ENCODE data around the gene CNTNAP3.
"Not testable (repeated sequence)": the region's sequence is repeated elsewhere in the genome, so short reads cannot be mapped to it uniquely, and the experiment has no call there.

Gene CNTNAP3

GRCh38 chr9:39287980-39288379, at the start of gene CNTNAP3:
Gene CNTNAP3 (minus strand): TSS chr9:39288167. CDS start chr9:39288064, 103 bp downstream.
- H3K36me3 ChIP-seq (replicated peaks; ENCODE audit: low read depth, low read length); H3K27me3 ChIP-seq (ENCODE audit: low read depth, low read length); H3K4me3 ChIP-seq (ENCODE audit: low read length); H3K9ac ChIP-seq (ENCODE audit: low read length); H3K4me2 ChIP-seq (ENCODE audit: low read length); H3K27ac ChIP-seq (ENCODE audit: low read length); H3K4me1 ChIP-seq (ENCODE audit: low read length); H4K20me1 ChIP-seq (ENCODE audit: insufficient read depth, low read length); H3K79me2 ChIP-seq (ENCODE audit: low read length); H3K9me3 ChIP-seq (ENCODE audit: insufficient read depth, low read length); H2AFZ ChIP-seq (ENCODE audit: low read depth, low read length): not testable (repeated sequence)

DNA sequence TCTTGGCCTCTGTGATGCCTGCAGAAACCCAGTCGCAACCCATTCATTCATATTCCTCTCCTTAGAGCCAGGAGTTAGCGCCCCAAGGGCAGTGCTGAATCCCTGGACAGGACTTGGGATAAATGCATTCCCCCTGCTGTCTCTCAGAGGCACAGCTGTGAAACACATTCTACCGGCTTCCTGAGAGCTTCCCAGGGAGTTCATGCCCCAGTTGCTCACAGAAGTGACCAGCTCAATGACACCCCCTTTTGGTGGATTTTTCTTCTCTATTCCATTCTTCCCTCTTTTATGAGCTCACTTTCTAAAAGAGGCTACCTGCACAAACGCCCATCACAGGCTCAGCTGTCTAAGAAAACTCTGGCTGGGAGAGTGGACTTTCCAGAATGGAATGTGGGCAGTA, 8.0 kb downstream of the CNTNAP3 start:
- H3K27me3 ChIP-seq (ENCODE audit: low read depth, low read length); H2AFZ ChIP-seq (ENCODE audit: low read depth, low read length); H3K4me2 ChIP-seq (ENCODE audit: low read length); H3K4me3 ChIP-seq (ENCODE audit: low read length); H3K36me3 ChIP-seq (replicated peaks; ENCODE audit: low read depth, low read length); H3K79me2 ChIP-seq (ENCODE audit: low read length); H3K27ac ChIP-seq (ENCODE audit: low read length); H4K20me1 ChIP-seq (ENCODE audit: insufficient read depth, low read length); H3K9ac ChIP-seq (ENCODE audit: low read length); H3K4me1 ChIP-seq (ENCODE audit: low read length); H3K9me3 ChIP-seq (ENCODE audit: insufficient read depth, low read length): not testable (repeated sequence)

GRCh38 chr9:39242513-39242912, 45.5 kb downstream of the CNTNAP3 start:
- H4K20me1 ChIP-seq (ENCODE audit: insufficient read depth, low read length); H3K4me2 ChIP-seq (ENCODE audit: low read length); H3K4me3 ChIP-seq (ENCODE audit: low read length); H3K4me1 ChIP-seq (ENCODE audit: low read length); H3K9me3 ChIP-seq (ENCODE audit: insufficient read depth, low read length); H3K27ac ChIP-seq (ENCODE audit: low read length); H3K27me3 ChIP-seq (ENCODE audit: low read depth, low read length); H2AFZ ChIP-seq (ENCODE audit: low read depth, low read length); H3K36me3 ChIP-seq (replicated peaks; ENCODE audit: low read depth, low read length); H3K9ac ChIP-seq (ENCODE audit: low read length); H3K79me2 ChIP-seq (ENCODE audit: low read length): not testable (repeated sequence)

GRCh38 chr9:39232130-39232991, 55.6 kb downstream of the CNTNAP3 start:
- H3K9ac ChIP-seq (ENCODE audit: low read length); H3K27me3 ChIP-seq (ENCODE audit: low read depth, low read length); H3K4me1 ChIP-seq (ENCODE audit: low read length); H3K79me2 ChIP-seq (ENCODE audit: low read length); H3K4me2 ChIP-seq (ENCODE audit: low read length); H3K36me3 ChIP-seq (replicated peaks; ENCODE audit: low read depth, low read length); H4K20me1 ChIP-seq (ENCODE audit: insufficient read depth, low read length); H3K4me3 ChIP-seq (ENCODE audit: low read length); H3K27ac ChIP-seq (ENCODE audit: low read length); H2AFZ ChIP-seq (ENCODE audit: low read depth, low read length); H3K9me3 ChIP-seq (ENCODE audit: insufficient read depth, low read length): not testable (repeated sequence)

DNA sequence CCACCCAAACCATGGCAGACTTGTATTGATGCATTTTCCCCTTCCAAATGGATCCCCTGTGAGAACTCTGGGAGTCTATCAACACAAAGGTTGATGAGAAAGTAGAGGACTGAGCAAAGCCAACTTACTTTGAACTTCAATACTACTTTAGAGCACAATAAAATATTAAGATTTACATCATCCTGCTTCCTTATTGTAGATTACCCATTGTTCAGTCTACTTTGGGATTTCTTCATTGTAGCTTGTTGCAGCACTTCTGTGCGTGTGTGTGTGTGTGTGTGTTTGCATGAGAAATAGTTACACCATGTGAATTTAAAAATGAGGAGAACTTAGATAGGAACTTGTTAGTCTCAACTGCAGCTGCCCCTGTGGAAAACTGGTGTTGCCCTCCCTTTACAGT, 72.0 kb downstream of the CNTNAP3 start:
- not testable (repeated sequence) for H3K9me3 ChIP-seq (ENCODE audit: insufficient read depth, low read length); H4K20me1 ChIP-seq (ENCODE audit: insufficient read depth, low read length); H3K27ac ChIP-seq (ENCODE audit: low read length); H3K27me3 ChIP-seq (ENCODE audit: low read depth, low read length); H3K4me2 ChIP-seq (ENCODE audit: low read length); H3K79me2 ChIP-seq (ENCODE audit: low read length); H3K4me1 ChIP-seq (ENCODE audit: low read length); H3K4me3 ChIP-seq (ENCODE audit: low read length); H2AFZ ChIP-seq (ENCODE audit: low read depth, low read length); H3K9ac ChIP-seq (ENCODE audit: low read length); H3K36me3 ChIP-seq (replicated peaks; ENCODE audit: low read depth, low read length)

GRCh38 chr9:39209773-39210172, 78.2 kb downstream of the CNTNAP3 start:
- H2AFZ ChIP-seq (ENCODE audit: low read depth, low read length); H4K20me1 ChIP-seq (ENCODE audit: insufficient read depth, low read length); H3K36me3 ChIP-seq (replicated peaks; ENCODE audit: low read depth, low read length); H3K4me1 ChIP-seq (ENCODE audit: low read length); H3K4me3 ChIP-seq (ENCODE audit: low read length); H3K9me3 ChIP-seq (ENCODE audit: insufficient read depth, low read length); H3K9ac ChIP-seq (ENCODE audit: low read length); H3K79me2 ChIP-seq (ENCODE audit: low read length); H3K27me3 ChIP-seq (ENCODE audit: low read depth, low read length); H3K4me2 ChIP-seq (ENCODE audit: low read length); H3K27ac ChIP-seq (ENCODE audit: low read length): not testable (repeated sequence)

DNA sequence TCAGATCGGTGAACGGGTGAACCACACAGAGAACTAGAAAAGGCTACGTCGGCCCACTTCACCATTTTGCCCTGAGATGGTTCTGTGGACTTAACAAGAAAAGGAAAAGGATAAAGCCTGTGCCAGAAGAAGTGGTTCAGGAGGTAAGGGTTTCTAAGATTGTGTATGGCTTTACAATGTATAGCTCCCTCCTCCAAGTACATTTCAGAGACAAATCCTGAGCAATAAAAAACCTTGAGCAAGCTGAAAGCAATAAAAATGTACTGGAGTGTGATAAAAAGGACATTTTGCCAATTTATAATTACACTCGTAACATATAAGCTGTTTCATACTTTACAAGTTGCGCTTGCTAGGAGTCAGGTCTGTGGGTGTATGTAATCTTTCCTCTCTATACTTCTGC, 81.3 kb downstream of the CNTNAP3 start:
- not testable (repeated sequence) for H3K79me2 ChIP-seq (ENCODE audit: low read length); H3K27me3 ChIP-seq (ENCODE audit: low read depth, low read length); H3K9ac ChIP-seq (ENCODE audit: low read length); H3K4me2 ChIP-seq (ENCODE audit: low read length); H3K9me3 ChIP-seq (ENCODE audit: insufficient read depth, low read length); H3K4me3 ChIP-seq (ENCODE audit: low read length); H2AFZ ChIP-seq (ENCODE audit: low read depth, low read length); H3K4me1 ChIP-seq (ENCODE audit: low read length); H4K20me1 ChIP-seq (ENCODE audit: insufficient read depth, low read length); H3K36me3 ChIP-seq (replicated peaks; ENCODE audit: low read depth, low read length); H3K27ac ChIP-seq (ENCODE audit: low read length)

DNA sequence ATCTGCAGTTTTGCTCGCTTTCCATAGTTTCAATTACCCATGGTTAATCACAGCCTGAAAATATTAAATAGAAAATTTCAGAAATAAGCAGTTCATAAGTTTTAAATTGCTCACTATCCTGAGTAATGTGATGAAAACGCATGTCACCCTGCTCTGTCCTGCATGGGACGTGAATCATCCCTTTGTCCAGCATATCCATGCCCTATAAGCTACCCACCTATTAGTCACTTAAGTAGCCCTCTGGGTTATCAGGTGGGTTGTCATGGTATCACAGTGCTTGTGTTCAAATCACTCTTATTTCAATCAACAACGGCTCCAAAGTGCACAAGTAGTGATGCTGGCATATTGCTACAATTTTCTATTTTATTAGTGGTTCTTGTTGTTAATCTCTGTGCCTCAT, 82.1 kb downstream of the CNTNAP3 start:
- not testable (repeated sequence) for H4K20me1 ChIP-seq (ENCODE audit: insufficient read depth, low read length); H3K9me3 ChIP-seq (ENCODE audit: insufficient read depth, low read length); H3K27me3 ChIP-seq (ENCODE audit: low read depth, low read length); H2AFZ ChIP-seq (ENCODE audit: low read depth, low read length); H3K4me1 ChIP-seq (ENCODE audit: low read length); H3K36me3 ChIP-seq (replicated peaks; ENCODE audit: low read depth, low read length); H3K79me2 ChIP-seq (ENCODE audit: low read length); H3K4me3 ChIP-seq (ENCODE audit: low read length); H3K27ac ChIP-seq (ENCODE audit: low read length); H3K4me2 ChIP-seq (ENCODE audit: low read length); H3K9ac ChIP-seq (ENCODE audit: low read length)

DNA sequence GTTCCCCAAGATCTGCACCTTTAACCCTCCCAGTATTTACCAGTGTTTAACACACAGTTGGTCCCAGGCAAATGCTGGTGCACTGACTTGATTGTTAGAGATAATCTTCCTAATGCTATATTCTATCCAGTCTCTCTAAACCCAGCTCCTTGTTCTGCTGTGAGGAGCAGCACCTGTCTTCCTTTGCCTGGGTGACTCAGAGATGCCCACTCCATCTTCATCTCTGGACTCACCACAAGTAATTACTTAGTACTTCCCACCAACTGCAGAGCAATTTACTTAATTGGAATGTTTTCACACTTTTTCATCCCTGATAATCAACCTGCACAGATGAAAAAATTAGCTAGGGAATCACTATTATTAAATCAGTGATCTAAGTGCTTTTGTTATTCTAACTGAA, 87.6 kb downstream of the CNTNAP3 start:
- H3K4me1 ChIP-seq (ENCODE audit: low read length); H3K27ac ChIP-seq (ENCODE audit: low read length); H3K9ac ChIP-seq (ENCODE audit: low read length); H3K4me3 ChIP-seq (ENCODE audit: low read length); H3K27me3 ChIP-seq (ENCODE audit: low read depth, low read length); H4K20me1 ChIP-seq (ENCODE audit: insufficient read depth, low read length); H3K4me2 ChIP-seq (ENCODE audit: low read length); H3K79me2 ChIP-seq (ENCODE audit: low read length); H2AFZ ChIP-seq (ENCODE audit: low read depth, low read length); H3K9me3 ChIP-seq (ENCODE audit: insufficient read depth, low read length); H3K36me3 ChIP-seq (replicated peaks; ENCODE audit: low read depth, low read length): not testable (repeated sequence)
